Measurements from ENCODE around the gene DMRTB1.

DNA sequence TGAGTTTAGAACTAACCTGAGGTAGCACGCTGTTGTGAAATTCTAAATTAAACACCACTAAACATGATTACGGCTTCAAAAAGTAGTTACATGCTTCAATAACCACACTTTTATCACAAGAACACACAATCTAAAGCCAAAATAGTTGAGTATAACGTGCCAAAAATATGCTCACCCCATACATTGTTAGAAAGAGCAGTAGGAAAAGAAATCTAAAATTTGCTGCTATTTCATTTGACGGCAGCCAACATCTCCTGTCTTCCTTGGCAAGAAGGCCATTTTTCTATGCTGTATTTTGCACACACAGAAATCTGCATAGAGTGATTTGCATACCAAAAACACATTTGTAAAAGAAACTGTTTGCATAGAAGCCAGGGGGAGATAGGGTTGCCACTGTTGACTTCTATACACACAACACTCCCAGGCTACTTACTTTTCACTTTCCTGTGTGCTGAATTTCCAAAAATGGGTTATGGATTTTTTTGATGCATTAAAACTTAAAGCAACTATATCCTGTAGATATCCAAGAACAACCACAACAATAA, 42.9 kb upstream of the DMRTB1 start:
- TF ChIP-seq, protein P1, sequence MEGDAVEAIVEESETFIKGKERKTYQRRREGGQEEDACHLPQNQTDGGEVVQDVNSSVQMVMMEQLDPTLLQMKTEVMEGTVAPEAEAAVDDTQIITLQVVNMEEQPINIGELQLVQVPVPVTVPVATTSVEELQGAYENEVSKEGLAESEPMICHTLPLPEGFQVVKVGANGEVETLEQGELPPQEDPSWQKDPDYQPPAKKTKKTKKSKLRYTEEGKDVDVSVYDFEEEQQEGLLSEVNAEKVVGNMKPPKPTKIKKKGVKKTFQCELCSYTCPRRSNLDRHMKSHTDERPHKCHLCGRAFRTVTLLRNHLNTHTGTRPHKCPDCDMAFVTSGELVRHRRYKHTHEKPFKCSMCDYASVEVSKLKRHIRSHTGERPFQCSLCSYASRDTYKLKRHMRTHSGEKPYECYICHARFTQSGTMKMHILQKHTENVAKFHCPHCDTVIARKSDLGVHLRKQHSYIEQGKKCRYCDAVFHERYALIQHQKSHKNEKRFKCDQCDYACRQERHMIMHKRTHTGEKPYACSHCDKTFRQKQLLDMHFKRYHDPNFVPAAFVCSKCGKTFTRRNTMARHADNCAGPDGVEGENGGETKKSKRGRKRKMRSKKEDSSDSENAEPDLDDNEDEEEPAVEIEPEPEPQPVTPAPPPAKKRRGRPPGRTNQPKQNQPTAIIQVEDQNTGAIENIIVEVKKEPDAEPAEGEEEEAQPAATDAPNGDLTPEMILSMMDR (conservative IDR thresholded peaks at IDR 0.05; ENCODE audit: low read depth, low read length), result no peak
- no peak for TF ChIP-seq EZH2 (IDR thresholded peaks at IDR 0.05; ENCODE audit: borderline replicate concordance, low read depth, low read length, poor library complexity, severe bottlenecking)
